NT2/D1 (cell line): ENCODE measurements around the gene NGDN.

Experiments
- SUZ12 ChIP-seq: IDR thresholded peaks from 2 replicates; pipeline ENCODE4 v1.6.1; 2011; ENCODE audit not compliant: insufficient read length, insufficient read depth; ENCODE audit errors: extremely low read depth
- YY1 ChIP-seq: IDR thresholded peaks from 2 replicates; pipeline ENCODE4 v1.6.1; 2011; ENCODE audit not compliant: insufficient read length, insufficient read depth
- ZNF274 ChIP-seq: IDR thresholded peaks from 2 replicates; pipeline ENCODE4 v1.6.1; 2011; ENCODE audit warnings: mild to moderate bottlenecking, low read depth, low read length

GRCh38 chr14:23442721-23443356, 26.7 kb upstream of the NGDN start:
- no peak for TF ChIP-seq YY1
- no peak for TF ChIP-seq ZNF274
- no peak for TF ChIP-seq SUZ12
